Liver (tissue), 9 donors: ENCODE data around the gene ZIC1. TPM values are rescaled to one million over a fixed set of nuclear protein-coding genes. Genes with fewer than 3 reads are reported as not detected.

ENCODE experiments used
- DNase-seq: peaks from one replicate; pipeline ENCODE4 v3.0.0-alpha.2; 2017; ENCODE audit warnings: low spot score
- H3K27ac ChIP-seq, 2 donors: one replicate each; pipeline ENCODE4 v1.7.0; 2013; ENCODE audit warnings: inconsistent platforms in 2 of 2, low read length in 2 of 2, control low read depth in 1 of 2, low read depth in 1 of 2, mild to moderate bottlenecking in 1 of 2
- H3K27me3 ChIP-seq, 4 donors: one replicate each; pipeline versions ENCODE4 v1.6.1 to v1.7.0; 2013; ENCODE audit warnings: low read length in 3 of 4, inconsistent platforms in 1 of 4, mild to moderate bottlenecking in 1 of 4, moderate library complexity in 1 of 4; ENCODE audit not compliant: control insufficient read depth in 4 of 4, insufficient read depth in 4 of 4
- H3K36me3 ChIP-seq, 4 donors: one replicate each; pipeline versions ENCODE4 v1.6.1 to v1.7.0; 2013; ENCODE audit warnings: low read length in 3 of 4, mild to moderate bottlenecking in 3 of 4, low read depth in 1 of 4, moderate library complexity in 1 of 4; ENCODE audit not compliant: control insufficient read depth in 4 of 4, insufficient read depth in 3 of 4
- H3K4me1 ChIP-seq, 4 donors: one replicate each; pipeline versions ENCODE4 v1.6.1 to v1.7.0; 2013; ENCODE audit warnings: low read length in 3 of 4, mild to moderate bottlenecking in 3 of 4, moderate library complexity in 1 of 4; ENCODE audit not compliant: control insufficient read depth in 4 of 4, insufficient read depth in 4 of 4
- H3K4me3 ChIP-seq, 3 donors: one replicate each; pipeline versions ENCODE4 v1.6.1 to v1.7.0; 2013; ENCODE audit warnings: low read length in 3 of 3, control low read depth in 1 of 3, low read depth in 1 of 3, mild to moderate bottlenecking in 1 of 3
- H3K9ac ChIP-seq, 2 donors: one replicate each; pipeline ENCODE4 v1.7.0; 2013; ENCODE audit warnings: low read length in 2 of 2, mild to moderate bottlenecking in 2 of 2, moderate library complexity in 2 of 2, control low read depth in 1 of 2, low read depth in 1 of 2
- H3K9me3 ChIP-seq, 4 donors: one replicate each; pipeline versions ENCODE4 v1.6.1 to v1.7.0; 2013; ENCODE audit warnings: low read length in 3 of 4; ENCODE audit not compliant: control insufficient read depth in 4 of 4
- FOXA1 ChIP-seq: IDR thresholded peaks from 2 replicates; pipeline ENCODE4 v1.6.1; 2016; ENCODE audit warnings: antibody characterized with exemption
- FOXA2 ChIP-seq: IDR thresholded peaks from 2 replicates; pipeline ENCODE4 v1.6.1; 2016; ENCODE audit warnings: antibody characterized with exemption
- JUND ChIP-seq, 2 donors: IDR thresholded peaks; 2 replicates each; pipeline ENCODE4 v1.6.1; 2016; ENCODE audit warnings: antibody characterized with exemption in 2 of 2
- NR2F2 ChIP-seq: IDR thresholded peaks from 2 replicates; pipeline ENCODE4 v1.6.1; 2016; ENCODE audit warnings: antibody characterized with exemption
- RAD21 ChIP-seq, 2 donors: IDR thresholded peaks; 2 replicates each; pipeline ENCODE4 v1.6.1; 2016; ENCODE audit warnings: antibody characterized with exemption in 2 of 2, mild to moderate bottlenecking in 2 of 2
- REST ChIP-seq: IDR thresholded peaks from 2 replicates; pipeline ENCODE4 v1.6.1; 2016; ENCODE audit warnings: antibody characterized with exemption, mild to moderate bottlenecking
- TAF1 ChIP-seq: conservative IDR thresholded peaks from 2 replicates; pipeline ENCODE4 v1.6.1; 2016; ENCODE audit warnings: antibody characterized with exemption, mild to moderate bottlenecking
- WGBS: extraction: QIAGEN DNeasy Blood & Tissue Kit; methylation state at CpG from one replicate; pipeline ENCODE4 v1.1.7; 2013; 5-methylcytosine and 5-hydroxymethylcytosine counted together
- polyA plus RNA-seq, 2 donors: library from polyadenylated mRNA; stranded (reverse) in 1 of 2; unstranded in 1 of 2; fragments of 200-250 nt in 1 of 2; fragments of >200 nt in 1 of 2; fragmentation: Nextera tagmentation in 1 of 2; extraction: Ambion mirVana in 1 of 2; gene quantifications; one replicate each; pipeline versions ENCODE4 v1.2.1 to v1.2.3, GENCODE V29; 2013 to 2015
- total RNA-seq, 2 donors: library from RNA; depleted of rRNA; stranded (reverse); fragments of >200 nt; gene quantifications; one replicate each; pipeline ENCODE4 v1.2.3, GENCODE V29; 2014
- TF ChIP-seq, protein P1 (sequence below): IDR thresholded peaks from 2 replicates; pipeline ENCODE4 v1.6.1; 2016; ENCODE audit warnings: antibody characterized with exemption
- TF ChIP-seq, protein P2 (sequence below): IDR thresholded peaks from 2 replicates; pipeline ENCODE4 v1.6.1; 2016; ENCODE audit warnings: antibody characterized with exemption
- donor health status: healthy.
- donor health status: healthy.
- donor health status: healthy.
- donor health status: healthy.
- donor health status: healthy.

The ZIC1 gene
- total and polyA plus RNA-seq, 4 donors = 4.4 TPM; not detected in 3

GRCh38 chr3:147412917-147413685 is 3.9 kb downstream of the ZIC1 start:
- WGBS = 27% methylated on average over 37 of the region's 37 CpGs
- Histone ChIP-seq H3K9ac (no peak overlapping the region), H3K27ac (no peak overlapping the region), H3K9me3 (peaks cover 0 to 10% (median 2%) of the 10 kb centered on the region in 4 donors), H3K4me3 (peak overlapping the region in 2 of 3 donors; percentile 31 to 43), H3K27me3 (peaks cover 0 to 32% (median 13%) of the 10 kb centered on the region in 4 donors), H3K36me3 (peaks cover 0 to 7% (median 0%) of the 10 kb centered on the region in 4 donors), H3K4me1 (peaks cover 7 to 35% (median 13%) of the 10 kb centered on the region in 4 donors)
- no peak for TF ChIP-seq RAD21 (IDR thresholded peaks at IDR 0.05)
- no peak for TF ChIP-seq FOXA1
- TF ChIP-seq, protein P1, sequence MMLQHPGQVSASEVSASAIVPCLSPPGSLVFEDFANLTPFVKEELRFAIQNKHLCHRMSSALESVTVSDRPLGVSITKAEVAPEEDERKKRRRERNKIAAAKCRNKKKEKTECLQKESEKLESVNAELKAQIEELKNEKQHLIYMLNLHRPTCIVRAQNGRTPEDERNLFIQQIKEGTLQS = no peak
- TF ChIP-seq JUND (IDR thresholded peaks at IDR 0.05) = no peak
- TF ChIP-seq NR2F2 = no peak
- DNase-seq = no peak

DNA sequence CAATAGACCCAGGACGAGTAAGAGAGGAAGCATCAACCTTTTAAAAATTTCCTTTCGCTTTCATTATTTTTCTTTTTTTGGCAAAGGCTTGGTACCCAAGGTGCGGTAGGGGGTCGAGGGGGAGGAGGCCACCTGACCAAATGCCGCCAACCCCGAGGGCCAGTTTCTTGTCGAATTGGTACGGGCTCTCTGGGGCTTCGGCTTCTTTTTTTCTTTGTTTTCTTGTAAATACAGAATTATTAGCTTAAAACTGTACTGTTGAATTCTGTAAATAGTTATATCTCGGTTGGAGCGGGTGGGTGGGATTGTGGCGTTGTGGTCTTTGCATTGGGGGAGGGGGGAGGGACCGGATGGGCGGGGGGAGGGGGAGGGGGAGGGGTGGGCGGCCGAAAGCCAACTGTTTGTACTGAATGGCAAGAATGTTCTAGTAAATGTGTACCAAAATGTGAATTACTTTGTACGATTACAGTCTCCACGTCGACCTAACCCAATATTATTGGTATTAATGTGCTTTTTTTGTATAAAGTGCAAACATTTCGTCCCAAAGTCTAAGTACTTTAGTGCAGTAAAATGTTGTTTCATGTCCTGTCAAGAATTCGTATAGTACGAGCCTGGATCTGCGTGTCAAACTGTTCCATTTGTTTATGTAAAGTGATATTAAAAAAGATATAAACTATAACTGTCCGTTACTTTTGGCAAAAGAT is 4.7 kb downstream of the ZIC1 start:
- peaks cover 0 to 7% (median 0%) of the 10 kb centered on the region in 4 donors for H3K36me3 ChIP-seq
- TF ChIP-seq NR2F2 = no peak
- no peak for TF ChIP-seq FOXA2
- TF ChIP-seq TAF1 = no peak
- no peak for TF ChIP-seq RAD21 (IDR thresholded peaks at IDR 0.05)
- TF ChIP-seq JUND (IDR thresholded peaks at IDR 0.05) = no peak
- TF ChIP-seq, protein P2, sequence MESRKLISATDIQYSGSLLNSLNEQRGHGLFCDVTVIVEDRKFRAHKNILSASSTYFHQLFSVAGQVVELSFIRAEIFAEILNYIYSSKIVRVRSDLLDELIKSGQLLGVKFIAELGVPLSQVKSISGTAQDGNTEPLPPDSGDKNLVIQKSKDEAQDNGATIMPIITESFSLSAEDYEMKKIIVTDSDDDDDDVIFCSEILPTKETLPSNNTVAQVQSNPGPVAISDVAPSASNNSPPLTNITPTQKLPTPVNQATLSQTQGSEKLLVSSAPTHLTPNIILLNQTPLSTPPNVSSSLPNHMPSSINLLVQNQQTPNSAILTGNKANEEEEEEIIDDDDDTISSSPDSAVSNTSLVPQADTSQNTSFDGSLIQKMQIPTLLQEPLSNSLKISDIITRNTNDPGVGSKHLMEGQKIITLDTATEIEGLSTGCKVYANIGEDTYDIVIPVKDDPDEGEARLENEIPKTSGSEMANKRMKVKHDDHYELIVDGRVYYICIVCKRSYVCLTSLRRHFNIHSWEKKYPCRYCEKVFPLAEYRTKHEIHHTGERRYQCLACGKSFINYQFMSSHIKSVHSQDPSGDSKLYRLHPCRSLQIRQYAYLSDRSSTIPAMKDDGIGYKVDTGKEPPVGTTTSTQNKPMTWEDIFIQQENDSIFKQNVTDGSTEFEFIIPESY = no peak
- TF ChIP-seq REST = no peak
- TF ChIP-seq, protein P1 = no peak
- no peak for DNase-seq
- peaks cover 8 to 33% (median 14%) of the 10 kb centered on the region in 4 donors for H3K4me1 ChIP-seq
- 25% methylated on average over 24 of the region's 24 CpGs for WGBS
- H3K9ac ChIP-seq = no peak overlapping the region
- H3K27me3 ChIP-seq = peaks cover 0 to 30% (median 15%) of the 10 kb centered on the region in 4 donors
- peaks cover 0 to 10% (median 2%) of the 10 kb centered on the region in 4 donors for H3K9me3 ChIP-seq
- H3K27ac ChIP-seq = no peak overlapping the region
- H3K4me3 ChIP-seq = peak overlapping the region in 1 of 3 donors; percentile 43
